Tibial nerve (tissue), 3 donors: Measurements from ENCODE around the gene OTOF.

Experiments
- CTCF ChIP-seq, 5 experiments: fragments of 200-600 bp in 3 of 5; fragments of 450-650 bp in 2 of 5; sonication (generic) in 3 of 5; IDR thresholded peaks; one replicate each; pipeline ENCODE4 v1.5.1; 2016 to 2019; ENCODE audit warnings: antibody characterized with exemption in 5 of 5, mild to moderate bottlenecking in 3 of 5, moderate library complexity in 2 of 5
- POLR2A ChIP-seq, 2 donors: fragments of 450-650 bp; IDR thresholded peaks; one replicate each; pipeline ENCODE4 v1.6.1; 2017; ENCODE audit warnings: antibody characterized with exemption in 2 of 2, mild to moderate bottlenecking in 2 of 2, moderate library complexity in 2 of 2

DNA sequence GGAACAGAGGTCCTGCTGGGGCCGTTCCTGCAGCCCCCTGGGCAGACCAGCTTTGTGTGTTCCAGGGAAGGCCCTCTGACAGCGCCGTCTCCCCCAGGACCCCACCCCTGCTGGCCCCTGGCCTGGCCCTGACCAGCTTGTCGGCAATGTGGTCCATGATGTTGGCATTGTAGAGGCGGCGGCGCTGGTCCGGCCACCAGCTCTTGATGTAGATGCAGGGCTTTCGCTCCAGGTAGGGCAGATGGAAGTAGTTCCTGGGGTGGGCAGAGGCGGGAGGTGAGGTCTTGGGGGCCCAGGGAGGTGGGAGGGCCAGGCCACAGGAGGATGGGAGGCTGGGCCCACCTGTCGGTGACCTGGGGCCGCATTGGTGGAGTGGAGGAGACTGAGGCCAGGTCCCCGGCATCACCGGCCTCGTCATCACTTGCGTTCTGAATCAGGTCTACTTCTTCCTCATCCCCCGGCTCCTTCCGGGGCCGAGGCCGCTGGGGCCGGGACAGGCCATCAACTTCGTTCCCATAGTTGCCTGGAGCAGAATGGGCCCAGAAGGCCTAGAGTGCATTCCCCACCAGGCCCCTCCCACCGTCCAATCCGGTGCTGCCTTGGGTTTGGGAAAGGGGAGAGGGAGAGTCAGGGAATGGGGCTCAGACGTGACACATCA is 1.3 kb upstream of the OTOF start:
- TF ChIP-seq CTCF (IDR thresholded peaks at IDR 0.05) (no peak), POLR2A (IDR thresholded peaks at IDR 0.05) (no peak)
